IMR-90 (cell line): ENCODE results near the gene KRTAP29-1. TPM values are rescaled to one million over a fixed set of nuclear protein-coding genes. Genes with fewer than 3 reads are reported as not detected.

Experiments
- ATAC-seq: fragments of 200-7000 bp; cut with Tn5 transposase; 2 replicates; pipeline ENCODE4 v1.9.1; 2020; ENCODE audit warnings: low read depth, mild to moderate bottlenecking, moderate library complexity
- BruUV-seq: library from RNA; stranded (reverse); fragments of 400-500 nt; replicated peaks from 2 replicates; lab custom pipeline; 2021; lab: Mats Ljungman, UMichigan
- CTCF ChIA-PET: fragments of 300-600 bp; formaldehyde crosslinking; extraction: SDS; loops from one replicate; lab custom pipeline; 2021; ENCODE audit warnings: antibody characterized with exemption; lab: Yijun Ruan, JAX
- POLR2A ChIA-PET: fragments of 300-600 bp; sonication (Branson Sonifier 250); formaldehyde crosslinking; loops from one replicate; lab custom pipeline; 2022; ENCODE audit warnings: antibody characterized with exemption; ENCODE audit not compliant: unreplicated experiment; lab: Charles Lee
- DNase-seq: peaks from one replicate; pipeline ENCODE4 v3.0.0; 2013
- H2AFZ ChIP-seq: replicated peaks from 2 replicates; pipeline ENCODE3; 2013; ENCODE audit warnings: low read length, mild to moderate bottlenecking; ENCODE audit not compliant: poor library complexity
- H2AK5ac ChIP-seq: 2 replicates; pipeline ENCODE4 v1.6.1; 2013; ENCODE audit warnings: low read depth, low read length, inconsistent platforms
- H2AK9ac ChIP-seq: replicated peaks from 2 replicates; pipeline ENCODE3; 2013; ENCODE audit warnings: mild to moderate bottlenecking, low read depth, low read length, moderate library complexity; ENCODE audit not compliant: poor library complexity
- H2BK120ac ChIP-seq: 2 replicates; pipeline ENCODE4 v1.6.1; 2013; ENCODE audit warnings: low read depth, low read length, inconsistent platforms
- H2BK15ac ChIP-seq: 3 replicates; pipeline ENCODE4 v1.6.1; 2013; ENCODE audit warnings: low read depth, low read length, inconsistent platforms
- H2BK20ac ChIP-seq: 2 replicates; pipeline ENCODE4 v1.6.1; 2013; ENCODE audit warnings: low read depth, mild to moderate bottlenecking, inconsistent platforms, low read length, moderate library complexity
- H2BK5ac ChIP-seq: 2 replicates; pipeline ENCODE4 v1.6.1; 2013; ENCODE audit warnings: mild to moderate bottlenecking, low read depth, low read length, inconsistent platforms; ENCODE audit not compliant: poor library complexity, severe bottlenecking
- H3K14ac ChIP-seq: replicated peaks from 2 replicates; pipeline ENCODE4 v1.6.1; 2013; ENCODE audit warnings: low read depth, low read length, inconsistent platforms
- H3K18ac ChIP-seq: 2 replicates; pipeline ENCODE4 v1.6.1; 2013; ENCODE audit warnings: low read depth, low read length, control low read depth
- H3K23ac ChIP-seq: 2 replicates; pipeline ENCODE4 v1.6.1; 2013; ENCODE audit warnings: low read depth, low read length, inconsistent platforms
- H3K27ac ChIP-seq: 2 replicates; pipeline ENCODE4 v1.5.1; 2013; ENCODE audit warnings: mild to moderate bottlenecking, control low read depth, low read length; ENCODE audit not compliant: insufficient read depth
- H3K27me3 ChIP-seq: 2 replicates; pipeline ENCODE4 v1.6.1; 2013; ENCODE audit warnings: low read length; ENCODE audit not compliant: control insufficient read depth, insufficient read depth
- H3K36me3 ChIP-seq: 2 replicates; pipeline ENCODE4 v1.6.1; 2013; ENCODE audit warnings: low read length, mixed read lengths; ENCODE audit not compliant: control insufficient read depth, insufficient read depth
- H3K4ac ChIP-seq: 2 replicates; pipeline ENCODE4 v1.6.1; 2013; ENCODE audit warnings: low read depth, low read length, inconsistent platforms
- H3K4me1 ChIP-seq: 2 replicates; pipeline ENCODE4 v1.6.1; 2013; ENCODE audit warnings: low read length, mixed read lengths; ENCODE audit not compliant: control insufficient read depth, insufficient read depth
- H3K4me2 ChIP-seq: 2 replicates; pipeline ENCODE4 v1.6.1; 2013; ENCODE audit warnings: low read depth, mild to moderate bottlenecking, control low read depth, low read length, moderate library complexity
- H3K4me3 ChIP-seq: 2 replicates; pipeline ENCODE4 v1.5.1; 2013; ENCODE audit warnings: low read depth, mild to moderate bottlenecking, control low read depth, low read length, moderate library complexity; ENCODE audit not compliant: insufficient read depth
- H3K56ac ChIP-seq: 2 replicates; pipeline ENCODE4 v1.6.1; 2013; ENCODE audit warnings: low read length, inconsistent platforms; ENCODE audit not compliant: insufficient read depth; ENCODE audit errors: extremely low read depth
- H3K79me1 ChIP-seq, 2 experiments: 2 replicates each; pipeline ENCODE4 v1.6.1; 2013; ENCODE audit warnings: low read length in 2 of 2, inconsistent platforms in 1 of 2, low read depth in 1 of 2
- H3K9ac ChIP-seq: 2 replicates; pipeline ENCODE4 v1.6.1; 2013; ENCODE audit warnings: low read depth, low read length, control low read depth
- H3K9me1 ChIP-seq: 2 replicates; pipeline ENCODE4 v1.6.1; 2013; ENCODE audit warnings: low read length, inconsistent platforms; ENCODE audit not compliant: insufficient read depth
- H3K9me3 ChIP-seq: 2 replicates; pipeline ENCODE4 v1.6.1; 2013; ENCODE audit warnings: low read length; ENCODE audit not compliant: control insufficient read depth, insufficient read depth
- H4K20me1 ChIP-seq: 2 replicates; pipeline ENCODE4 v1.6.1; 2013; ENCODE audit warnings: low read length, inconsistent platforms; ENCODE audit not compliant: insufficient read depth
- H4K5ac ChIP-seq: 2 replicates; pipeline ENCODE4 v1.6.1; 2013; ENCODE audit warnings: mild to moderate bottlenecking, low read depth, low read length, control low read depth
- H4K8ac ChIP-seq, 2 experiments: 2 replicates each; pipeline ENCODE4 v1.6.1; 2013; ENCODE audit warnings: low read depth in 2 of 2, low read length in 2 of 2, control low read depth in 1 of 2, inconsistent platforms in 1 of 2
- H4K91ac ChIP-seq: 2 replicates; pipeline ENCODE4 v1.6.1; 2013; ENCODE audit warnings: low read depth, low read length, inconsistent platforms; ENCODE audit not compliant: insufficient read depth
- BHLHE40 ChIP-seq: fragments of 150-350 bp; IDR thresholded peaks from 2 replicates; pipeline ENCODE4 v1.6.1; 2016; ENCODE audit warnings: mild to moderate bottlenecking, low read depth, low read length
- CHD1 ChIP-seq: IDR thresholded peaks from 2 replicates; pipeline ENCODE4 v1.6.1; 2012; ENCODE audit warnings: low read depth, low read length, improper control_type of control experiment
- CTCF ChIP-seq: conservative IDR thresholded peaks from 2 replicates; pipeline ENCODE4 v1.5.1; 2012; ENCODE audit warnings: mild to moderate bottlenecking, low read depth, low read length, improper control_type of control experiment
- ELK1 ChIP-seq: fragments of 150-350 bp; IDR thresholded peaks from 2 replicates; pipeline ENCODE4 v1.6.1; 2016; ENCODE audit warnings: low read depth, mild to moderate bottlenecking, low read length, moderate library complexity, borderline replicate concordance
- MAZ ChIP-seq: IDR thresholded peaks from 2 replicates; pipeline ENCODE4 v1.6.1; 2012; ENCODE audit warnings: low read depth, mild to moderate bottlenecking, low read length, improper control_type of control experiment, moderate library complexity, borderline replicate concordance
- MXI1 ChIP-seq: IDR thresholded peaks from 2 replicates; pipeline ENCODE4 v1.6.1; 2012; ENCODE audit warnings: low read depth, mild to moderate bottlenecking, low read length, moderate library complexity, borderline replicate concordance
- NFE2L2 ChIP-seq: fragments of 150-350 bp; IDR thresholded peaks from 2 replicates; pipeline ENCODE4 v1.6.1; 2016; ENCODE audit warnings: low read depth, mild to moderate bottlenecking, low read length
- POLR2A ChIP-seq: IDR thresholded peaks from 2 replicates; pipeline ENCODE4 v1.6.1; 2012; ENCODE audit warnings: mild to moderate bottlenecking, low read depth, low read length
- RAD21 ChIP-seq: IDR thresholded peaks from 2 replicates; pipeline ENCODE4 v1.6.1; 2012; ENCODE audit warnings: low read length, improper control_type of control experiment
- RCOR1 ChIP-seq: IDR thresholded peaks from 2 replicates; pipeline ENCODE4 v1.6.1; 2012; ENCODE audit warnings: mild to moderate bottlenecking, low read length, improper control_type of control experiment; ENCODE audit not compliant: insufficient replicate concordance
- RFX5 ChIP-seq: IDR thresholded peaks from 2 replicates; pipeline ENCODE4 v1.8.0; 2012; ENCODE audit warnings: low read depth, mild to moderate bottlenecking, low read length, moderate library complexity
- SMC3 ChIP-seq: fragments of 150-350 bp; IDR thresholded peaks from 2 replicates; pipeline ENCODE4 v1.6.1; 2016; ENCODE audit warnings: low read depth, mild to moderate bottlenecking, antibody characterized with exemption, low read length, moderate library complexity
- USF2 ChIP-seq: fragments of 150-350 bp; IDR thresholded peaks from 2 replicates; pipeline ENCODE4 v1.6.1; 2017; ENCODE audit warnings: mild to moderate bottlenecking, antibody characterized with exemption, low read length, low read depth
- WGBS, 2 experiments: methylation state at CpG; one replicate each; pipeline versions ENCODE4 v1.1.5 to v1.1.7; 2013; ENCODE audit warnings: missing lambda C conversion rate in 2 of 2; ENCODE audit not compliant: insufficient read length in 1 of 2; ENCODE audit errors: extremely low coverage in 2 of 2; 5-methylcytosine and 5-hydroxymethylcytosine counted together
- dilution Hi-C: fragments of 300-500 bp; cut with HindIII; formaldehyde crosslinking; loops from one replicate; pipeline ENCODE4 v1.14.3; 2018; ENCODE audit warnings: low sequenced_read_pairs; ENCODE audit not compliant: unreplicated experiment
- in situ Hi-C: fragments of 300-500 bp; cut with MboI; formaldehyde crosslinking; loops from 3 replicates; pipeline ENCODE4 v1.14.3; 2019; ENCODE audit warnings: low sequenced_read_pairs, inconsistent platforms, mixed read lengths
- intact Hi-C: fragments of 100-400 bp; cut with micrococcal nuclease; formaldehyde crosslinking; loops from 2 replicates; pipeline ENCODE4 v1.10.0; 2022
- polyA plus RNA-seq, 3 experiments: library from polyadenylated mRNA; depleted of rRNA; stranded (reverse); fragments of >200 nt; gene quantifications; 2 replicates each; pipeline ENCODE4 v1.2.3, GENCODE V29; 2012; ENCODE audit warnings: low replicate concordance in 1 of 3
- total RNA-seq: library from RNA; depleted of rRNA; stranded (reverse); fragments of >200 nt; gene quantifications from 2 replicates; pipeline ENCODE4 v1.2.3, GENCODE V29; 2012

The KRTAP29-1 gene
- total and polyA plus RNA-seq, 2 of the 4 experiments (the other 2 are of a cell fraction) = not detected

- Histone ChIP-seq H3K9me3 (no peaks in the 10 kb centered on the region), H3K79me1 (no peaks in the 10 kb centered on the region), H3K9ac (no peak overlapping the region), H3K23ac (no peak overlapping the region), H2BK20ac (no peak overlapping the region), H3K27ac (no peak overlapping the region), H3K56ac (no peak overlapping the region), H4K8ac (no peak overlapping the region), H2BK120ac (no peak overlapping the region), H3K9me1 (no peaks in the 10 kb centered on the region), H4K5ac (no peak overlapping the region), H3K14ac (no peak overlapping the region), H3K4ac (no peak overlapping the region; the same call in 1 of the 2 replicates), H2BK5ac (no peak overlapping the region), H3K18ac (no peak overlapping the region), H2AK9ac (no peak overlapping the region), H2BK15ac (no peak overlapping the region), H3K4me2 (no peak overlapping the region), H2AFZ (no peak overlapping the region), H3K4me1 (peaks cover 6% of the 10 kb centered on the region), H3K4me3 (no peak overlapping the region), H2AK5ac (no peak overlapping the region; the same call in 1 of the 2 replicates), H4K20me1 (no peaks in the 10 kb centered on the region), H3K27me3 (peaks cover 3% of the 10 kb centered on the region), H3K36me3 (no peaks in the 10 kb centered on the region), H4K91ac (no peak overlapping the region)
- TF ChIP-seq CTCF (no peak), NFE2L2 (no peak), CHD1 (no peak), RFX5 (no peak), ELK1 (no peak), RAD21 (no peak), SMC3 (no peak), MAZ (no peak), POLR2A (no peak), BHLHE40 (no peak), USF2 (no peak), RCOR1 (no peak), MXI1 (no peak)
- BruUV-seq = no TSS peak
- in situ Hi-C loops = no loop called here
- CTCF ChIA-PET = no interaction called here
- DNase-seq (no peak), ATAC-seq (no peak)
- dilution Hi-C loops = no loop called here
- WGBS, 2 experiments = no CpG with 5 or more reads among the region's 1 CpG
- POLR2A ChIA-PET = no interaction called here
- intact Hi-C loops = no loop called here
These were observed 33.1 kb upstream of the KRTAP29-1 start for GRCh38 chr17:41335747-41336146.
